HG03442 (cell line): Measurements from ENCODE around the gene ZNF580.
A peak's percentile ranks its signal among the peaks of the same experiment; 100 is the strongest.

ENCODE experiments used
- ATAC-seq: cut with Tn5 transposase; IDR thresholded peaks from one replicate; pipeline ENCODE4 v1.9.1; 2021; ENCODE audit warnings: mild to moderate bottlenecking, moderate library complexity; ENCODE audit not compliant: unreplicated experiment

Gene ZNF580

DNA sequence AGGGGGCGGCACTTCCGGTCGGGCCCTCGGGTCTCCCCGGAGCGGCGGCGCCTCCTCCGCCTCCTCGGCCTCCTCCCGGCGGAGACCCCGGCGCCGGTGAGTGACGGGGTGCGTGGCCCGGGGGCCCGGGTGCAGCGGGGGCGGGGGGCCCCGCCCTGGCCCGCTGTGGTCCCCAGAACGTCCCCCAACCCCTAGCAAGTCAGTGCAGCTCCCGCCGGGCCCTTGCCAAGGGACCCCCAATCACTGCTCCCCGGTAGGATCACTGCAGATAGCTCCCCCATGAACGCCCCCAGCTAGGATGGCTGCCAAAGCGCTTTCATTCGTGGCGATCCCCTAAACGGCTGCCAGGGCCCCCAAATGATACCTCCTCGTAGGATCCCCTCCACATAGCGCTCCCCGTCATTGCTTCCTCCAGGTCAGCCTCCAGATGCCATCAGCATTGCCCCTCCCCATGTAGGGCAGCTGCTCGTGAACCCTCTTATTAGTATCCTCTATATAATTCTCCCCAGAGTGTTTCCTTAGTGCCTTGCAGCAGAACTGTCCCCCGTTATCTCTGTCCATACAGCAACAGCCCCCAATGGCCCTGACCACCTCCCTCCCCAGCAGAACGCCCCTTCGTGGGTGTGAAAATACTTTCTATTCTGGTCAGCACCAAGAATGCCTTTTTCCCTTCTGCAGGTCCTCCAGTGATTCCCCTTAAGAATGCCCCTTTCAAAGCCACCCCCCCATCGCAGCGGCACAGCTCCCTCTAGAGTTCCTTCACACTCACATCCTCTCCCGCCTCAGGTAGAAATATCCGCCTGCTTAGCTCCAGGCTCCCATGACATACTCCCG lies 34.9 kb upstream of the ZNF580 start, which contains the start of gene ZNF865:
ZNF865 (plus strand) TSS at position 11 of the 834 bp plus-strand sequence. CDS start 7,972 bp downstream, outside the sequence.
- peak; percentile 15 for ATAC-seq

DNA sequence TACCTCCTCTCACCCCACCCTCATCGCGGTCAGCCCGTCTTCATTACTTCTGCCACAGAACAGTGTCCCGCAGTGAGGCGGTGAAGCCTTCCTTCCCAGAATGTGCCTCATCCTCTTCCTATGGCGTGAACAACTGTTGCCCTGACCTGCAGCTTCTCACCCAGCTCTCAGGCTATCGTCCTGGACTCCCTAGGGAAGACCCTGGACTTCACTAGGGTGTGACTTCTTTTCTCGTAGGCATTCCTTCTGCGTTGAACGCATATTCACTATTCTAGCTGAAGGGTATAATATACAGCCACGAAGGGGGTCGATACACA lies 34.4 kb upstream of the ZNF580 start:
- no peak for ATAC-seq

- no peak for ATAC-seq
These were observed 34.0 kb upstream of the ZNF580 start for GRCh38 chr19:55606817-55607216.

GRCh38 chr19:55609326-55609725 lies 31.5 kb upstream of the ZNF580 start:
- no peak for ATAC-seq

GRCh38 chr19:55611300-55611982 lies 29.4 kb upstream of the ZNF580 start:
- no peak for ATAC-seq

DNA sequence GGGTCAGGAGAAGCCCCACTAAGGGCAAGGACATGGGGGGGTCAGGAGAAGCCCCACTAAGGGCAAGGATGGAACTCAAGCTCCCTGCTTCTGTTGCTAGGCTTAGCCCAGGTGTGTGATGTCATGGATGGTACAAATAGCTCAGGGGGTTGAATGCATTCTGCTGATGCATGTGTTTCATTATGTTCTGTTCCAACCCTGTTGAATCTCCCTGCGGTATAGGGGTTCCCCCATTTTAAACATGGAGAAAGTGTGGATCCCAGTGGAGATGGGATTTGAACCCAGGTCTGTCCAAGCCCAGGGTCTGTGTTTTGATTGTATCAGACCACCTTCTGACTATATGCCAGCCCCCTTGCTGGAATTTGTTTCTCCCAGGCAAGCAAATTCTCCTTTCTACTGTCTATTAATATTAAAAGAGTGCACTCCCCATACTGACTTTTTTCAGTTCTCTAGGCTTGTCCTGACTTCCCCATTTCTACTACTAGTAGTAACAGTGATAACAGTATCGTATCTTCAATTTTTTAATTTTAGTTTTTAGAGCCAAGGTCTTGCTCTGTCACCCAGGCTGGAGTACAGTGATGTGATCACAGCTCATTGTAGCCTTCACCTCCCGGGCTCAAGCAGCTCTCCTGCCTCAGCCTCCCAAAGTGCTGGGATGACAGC lies 28.7 kb upstream of the ZNF580 start:
- ATAC-seq, result no peak

DNA sequence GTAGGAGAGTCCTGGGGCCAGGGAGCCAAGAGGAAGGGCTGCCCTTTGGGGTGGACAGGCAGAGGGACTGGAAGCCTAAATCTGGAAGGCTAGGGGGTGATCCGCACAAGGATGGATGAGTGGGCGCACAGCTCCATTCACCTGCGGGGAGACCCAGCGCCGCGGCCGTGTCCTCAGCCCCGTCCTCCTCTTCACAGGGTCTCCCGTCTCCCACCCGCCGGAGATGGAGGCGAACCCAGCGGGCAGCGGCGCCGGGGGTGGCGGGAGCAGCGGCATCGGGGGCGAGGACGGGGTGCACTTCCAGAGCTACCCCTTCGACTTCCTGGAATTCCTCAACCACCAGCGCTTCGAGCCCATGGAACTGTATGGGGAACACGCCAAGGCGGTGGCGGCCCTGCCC lies 27.4 kb upstream of the ZNF580 start:
- ATAC-seq, result no peak

DNA sequence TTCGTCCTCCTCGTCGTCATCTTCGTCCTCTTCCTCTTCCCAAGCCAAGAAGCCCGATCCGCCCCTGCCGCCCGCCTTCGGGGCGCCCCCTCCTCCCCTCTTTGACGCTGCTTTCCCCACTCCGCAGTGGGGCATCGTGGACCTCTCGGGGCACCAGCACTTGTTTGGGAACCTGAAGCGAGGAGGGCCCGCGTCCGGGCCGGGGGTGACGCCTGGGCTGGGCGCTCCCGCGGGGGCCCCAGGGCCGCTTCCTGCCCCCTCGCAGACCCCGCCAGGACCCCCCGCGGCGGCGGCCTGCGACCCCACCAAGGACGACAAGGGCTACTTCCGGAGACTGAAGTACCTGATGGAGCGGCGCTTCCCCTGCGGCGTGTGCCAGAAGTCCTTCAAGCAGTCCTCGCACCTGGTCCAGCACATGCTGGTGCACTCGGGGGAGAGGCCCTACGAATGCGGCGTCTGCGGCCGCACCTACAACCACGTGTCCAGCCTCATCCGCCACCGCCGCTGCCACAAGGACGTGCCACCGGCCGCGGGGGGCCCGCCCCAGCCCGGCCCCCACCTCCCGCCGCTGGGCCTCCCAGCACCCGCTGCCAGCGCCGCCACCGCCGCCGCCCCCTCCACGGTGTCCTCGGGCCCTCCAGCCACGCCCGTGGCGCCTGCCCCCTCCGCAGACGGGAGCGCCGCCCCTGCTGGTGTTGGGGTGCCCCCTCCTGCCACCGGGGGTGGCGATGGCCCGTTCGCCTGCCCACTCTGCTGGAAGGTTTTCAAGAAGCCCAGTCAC lies 26.7 kb upstream of the ZNF580 start:
- ATAC-seq, result no peak

- ATAC-seq, result no peak
These were observed 25.9 kb upstream of the ZNF580 start for GRCh38 chr19:55614711-55615542.

DNA sequence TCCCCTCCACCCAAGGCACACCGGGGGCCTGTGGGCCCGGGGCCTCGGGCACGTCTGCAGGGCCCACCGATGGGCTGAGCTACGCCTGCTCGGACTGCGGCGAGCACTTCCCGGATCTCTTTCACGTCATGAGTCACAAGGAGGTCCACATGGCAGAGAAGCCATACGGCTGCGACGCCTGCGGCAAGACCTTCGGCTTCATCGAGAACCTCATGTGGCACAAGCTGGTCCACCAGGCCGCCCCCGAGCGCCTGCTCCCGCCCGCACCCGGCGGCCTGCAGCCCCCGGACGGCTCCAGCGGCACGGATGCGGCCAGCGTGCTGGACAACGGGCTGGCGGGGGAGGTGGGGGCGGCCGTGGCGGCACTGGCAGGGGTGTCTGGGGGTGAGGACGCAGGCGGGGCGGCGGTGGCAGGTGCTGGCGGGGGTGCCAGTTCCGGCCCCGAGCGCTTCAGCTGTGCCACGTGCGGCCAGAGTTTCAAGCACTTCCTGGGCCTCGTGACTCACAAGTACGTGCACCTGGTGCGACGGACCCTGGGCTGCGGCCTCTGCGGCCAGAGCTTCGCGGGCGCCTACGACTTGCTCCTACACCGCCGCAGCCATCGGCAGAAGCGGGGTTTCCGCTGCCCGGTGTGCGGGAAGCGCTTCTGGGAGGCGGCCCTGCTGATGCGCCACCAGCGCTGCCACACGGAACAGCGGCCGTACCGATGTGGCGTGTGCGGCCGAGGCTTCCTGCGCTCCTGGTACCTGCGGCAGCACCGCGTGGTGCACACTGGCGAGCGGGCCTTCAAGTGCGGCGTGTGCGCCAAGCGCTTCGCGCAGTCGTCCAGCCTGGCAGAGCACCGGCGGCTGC lies 25.0 kb upstream of the ZNF580 start:
- ATAC-seq, result no peak

DNA sequence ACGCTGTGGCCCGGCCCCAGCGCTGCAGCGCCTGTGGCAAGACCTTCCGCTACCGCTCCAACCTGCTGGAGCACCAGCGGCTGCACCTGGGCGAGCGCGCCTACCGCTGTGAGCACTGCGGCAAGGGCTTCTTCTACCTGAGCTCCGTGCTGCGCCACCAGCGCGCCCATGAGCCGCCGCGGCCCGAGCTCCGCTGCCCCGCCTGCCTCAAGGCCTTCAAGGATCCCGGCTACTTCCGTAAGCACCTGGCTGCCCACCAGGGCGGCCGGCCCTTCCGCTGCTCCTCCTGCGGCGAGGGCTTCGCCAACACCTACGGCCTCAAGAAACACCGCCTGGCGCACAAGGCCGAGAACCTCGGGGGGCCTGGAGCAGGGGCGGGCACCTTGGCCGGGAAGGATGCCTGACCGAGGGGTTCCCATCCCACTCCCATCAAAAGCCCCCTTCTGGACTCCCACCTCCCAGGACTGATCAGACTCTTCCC lies 24.4 kb upstream of the ZNF580 start:
- no peak for ATAC-seq

GRCh38 chr19:55617426-55617825 lies 23.4 kb upstream of the ZNF580 start:
- ATAC-seq, result no peak

DNA sequence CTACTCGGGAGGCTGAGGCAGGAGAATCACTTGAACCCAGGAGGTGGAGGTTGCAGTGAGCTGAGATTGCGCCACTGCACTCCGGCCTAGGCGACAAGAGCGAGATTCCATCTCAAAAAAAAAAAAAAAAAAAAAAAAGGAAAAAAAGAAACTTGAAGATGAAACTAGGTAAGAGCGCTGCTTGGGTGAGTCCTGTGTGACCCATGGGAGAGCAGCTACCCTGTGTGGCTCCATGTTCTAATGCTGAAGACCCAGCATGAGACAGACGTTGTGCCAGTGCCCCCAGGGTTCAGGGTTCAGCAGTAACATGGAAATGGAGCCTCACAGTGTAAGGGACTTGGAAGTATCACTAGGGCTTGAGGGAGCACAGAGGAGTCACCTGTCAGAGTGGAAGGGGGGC lies 22.4 kb upstream of the ZNF580 start:
- no peak for ATAC-seq

DNA sequence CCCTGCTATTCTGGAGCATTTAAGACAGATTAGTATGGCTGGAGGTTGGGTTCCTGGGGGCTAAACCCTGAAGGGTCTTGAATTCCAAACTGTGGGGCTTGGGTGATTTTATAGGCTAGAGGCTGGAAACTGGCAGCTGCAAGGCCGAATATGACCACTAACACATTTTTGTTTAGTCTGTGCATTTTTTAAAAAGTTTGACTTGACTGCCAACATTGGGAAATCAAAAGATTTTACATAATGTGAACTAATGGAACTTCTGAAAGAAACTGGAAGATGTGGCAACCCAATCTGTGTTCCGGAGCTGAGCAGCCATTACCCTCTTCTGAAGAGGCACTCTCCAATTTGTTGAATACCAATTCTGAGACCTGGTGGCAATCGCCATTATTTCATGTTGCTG lies 21.5 kb upstream of the ZNF580 start:
- no peak for ATAC-seq

GRCh38 chr19:55620410-55621204 lies 20.2 kb upstream of the ZNF580 start:
- ATAC-seq, result no peak

- no peak for ATAC-seq
These were observed 19.6 kb upstream of the ZNF580 start for GRCh38 chr19:55621205-55621672.

DNA sequence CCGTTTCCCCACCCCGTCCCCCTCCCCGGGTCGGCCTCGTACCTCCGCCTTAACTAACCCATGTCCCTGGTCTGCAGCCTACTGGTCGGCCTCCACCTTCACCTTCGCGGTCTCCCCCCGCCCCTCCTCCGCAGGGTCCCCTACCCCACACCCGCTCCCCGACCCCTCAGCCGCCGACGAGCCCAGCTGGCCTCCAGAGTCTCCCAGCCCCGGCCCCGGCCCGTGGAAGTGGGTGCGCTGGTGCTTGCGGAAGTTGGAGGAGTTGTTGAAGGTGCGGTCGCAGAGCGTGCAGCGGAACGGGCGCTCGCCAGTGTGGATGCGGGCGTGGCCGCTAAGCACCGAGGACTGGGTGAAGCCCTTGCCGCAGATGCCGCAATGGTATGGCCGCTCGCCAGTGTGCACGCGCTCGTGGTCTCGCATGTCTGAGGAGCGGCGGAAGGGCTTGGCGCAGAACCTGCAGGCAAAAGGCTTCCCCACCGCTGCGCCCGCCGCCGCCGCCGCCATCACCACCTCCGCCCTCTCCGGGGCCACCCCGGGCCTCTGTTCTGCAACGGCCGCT lies 19.1 kb upstream of the ZNF580 start:
- ATAC-seq, result no peak
